ENCODE measurements around the gene DACH1. TPM values are rescaled to one million over a fixed set of nuclear protein-coding genes. Genes with fewer than 3 reads are reported as not detected.

The DACH1 gene
- total RNA-seq, 1 donor from 2014 or later: 1.2 TPM

DNA sequence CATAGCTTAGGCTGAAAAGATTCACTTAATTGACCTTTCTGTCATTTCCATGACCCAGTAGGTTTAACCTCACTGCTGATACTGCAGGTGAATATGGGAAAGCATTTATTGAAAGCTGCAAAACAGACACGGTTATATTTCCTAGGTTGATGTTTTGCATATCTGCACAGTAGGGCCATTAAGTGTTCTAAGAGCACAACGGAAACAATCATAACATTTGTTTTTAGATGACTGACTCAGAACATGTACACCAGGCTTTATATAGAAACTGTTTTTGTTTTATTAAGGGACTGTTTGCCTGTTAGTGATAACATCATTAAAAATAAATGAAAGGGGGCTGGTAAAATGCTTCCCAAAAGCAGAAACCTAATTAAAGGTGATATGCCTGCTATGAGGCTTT is 367.8 kb downstream of the DACH1 start:
- Histone ChIP-seq H3K4me3 (ENCODE audit: low read depth, low read length) (no peak overlapping the region), H3K27me3 (ENCODE audit: control insufficient read depth, insufficient read depth, low read length) (no peaks in the 10 kb centered on the region), H3K36me3 (ENCODE audit: control insufficient read depth, insufficient read depth, low read length) (no peaks in the 10 kb centered on the region)
- no peak for DNase-seq (ENCODE audit: low read depth)
- TF ChIP-seq, protein P1, sequence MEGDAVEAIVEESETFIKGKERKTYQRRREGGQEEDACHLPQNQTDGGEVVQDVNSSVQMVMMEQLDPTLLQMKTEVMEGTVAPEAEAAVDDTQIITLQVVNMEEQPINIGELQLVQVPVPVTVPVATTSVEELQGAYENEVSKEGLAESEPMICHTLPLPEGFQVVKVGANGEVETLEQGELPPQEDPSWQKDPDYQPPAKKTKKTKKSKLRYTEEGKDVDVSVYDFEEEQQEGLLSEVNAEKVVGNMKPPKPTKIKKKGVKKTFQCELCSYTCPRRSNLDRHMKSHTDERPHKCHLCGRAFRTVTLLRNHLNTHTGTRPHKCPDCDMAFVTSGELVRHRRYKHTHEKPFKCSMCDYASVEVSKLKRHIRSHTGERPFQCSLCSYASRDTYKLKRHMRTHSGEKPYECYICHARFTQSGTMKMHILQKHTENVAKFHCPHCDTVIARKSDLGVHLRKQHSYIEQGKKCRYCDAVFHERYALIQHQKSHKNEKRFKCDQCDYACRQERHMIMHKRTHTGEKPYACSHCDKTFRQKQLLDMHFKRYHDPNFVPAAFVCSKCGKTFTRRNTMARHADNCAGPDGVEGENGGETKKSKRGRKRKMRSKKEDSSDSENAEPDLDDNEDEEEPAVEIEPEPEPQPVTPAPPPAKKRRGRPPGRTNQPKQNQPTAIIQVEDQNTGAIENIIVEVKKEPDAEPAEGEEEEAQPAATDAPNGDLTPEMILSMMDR (IDR thresholded peaks at IDR 0.05; ENCODE audit: insufficient read depth, low read length, poor library complexity, severe bottlenecking): no peak

GRCh38 chr13:71493189-71493588 is 373.8 kb downstream of the DACH1 start:
- Histone ChIP-seq H3K27me3 (ENCODE audit: control insufficient read depth, insufficient read depth, low read length) (no peaks in the 10 kb centered on the region), H3K36me3 (ENCODE audit: control insufficient read depth, insufficient read depth, low read length) (no peaks in the 10 kb centered on the region), H3K4me3 (ENCODE audit: low read depth, low read length) (no peak overlapping the region)
- DNase-seq (ENCODE audit: low read depth): no peak
- TF ChIP-seq, protein P1 (IDR thresholded peaks at IDR 0.05; ENCODE audit: insufficient read depth, low read length, poor library complexity, severe bottlenecking): no peak

GRCh38 chr13:71492346-71492871 is 374.6 kb downstream of the DACH1 start:
- Histone ChIP-seq H3K36me3 (ENCODE audit: control insufficient read depth, insufficient read depth, low read length) (no peaks in the 10 kb centered on the region), H3K27me3 (ENCODE audit: control insufficient read depth, insufficient read depth, low read length) (no peaks in the 10 kb centered on the region), H3K4me3 (ENCODE audit: low read depth, low read length) (no peak overlapping the region)
- TF ChIP-seq, protein P1 (IDR thresholded peaks at IDR 0.05; ENCODE audit: insufficient read depth, low read length, poor library complexity, severe bottlenecking): no peak
- no peak for DNase-seq (ENCODE audit: low read depth)

GRCh38 chr13:71491010-71491409 is 376.0 kb downstream of the DACH1 start:
- Histone ChIP-seq H3K4me3 (ENCODE audit: low read depth, low read length) (no peak overlapping the region), H3K36me3 (ENCODE audit: control insufficient read depth, insufficient read depth, low read length) (no peaks in the 10 kb centered on the region), H3K27me3 (ENCODE audit: control insufficient read depth, insufficient read depth, low read length) (no peaks in the 10 kb centered on the region)
- DNase-seq (ENCODE audit: low read depth): no peak
- TF ChIP-seq, protein P1 (IDR thresholded peaks at IDR 0.05; ENCODE audit: insufficient read depth, low read length, poor library complexity, severe bottlenecking): no peak

DNA sequence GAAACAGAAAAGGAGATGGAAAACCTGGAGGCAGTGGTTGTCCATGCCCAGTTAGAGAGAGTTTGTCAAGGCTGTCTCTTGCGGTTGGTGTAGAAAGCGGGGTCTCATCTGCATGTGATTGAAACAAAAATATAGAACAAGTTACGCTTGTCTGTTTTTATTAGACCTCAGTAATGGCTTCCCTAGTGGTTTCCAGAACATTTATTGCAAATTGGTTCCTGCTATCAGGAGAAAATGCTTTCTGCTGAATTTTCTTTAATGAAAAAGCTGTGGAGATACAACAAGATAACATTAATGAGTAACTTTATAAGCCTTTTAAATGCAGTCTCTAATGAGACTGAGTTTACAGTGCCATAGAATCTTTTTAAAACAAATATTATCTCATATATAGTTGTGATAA is 378.0 kb downstream of the DACH1 start:
- no peaks in the 10 kb centered on the region for H3K27me3 ChIP-seq (ENCODE audit: control insufficient read depth, insufficient read depth, low read length)
- no peak for DNase-seq (ENCODE audit: low read depth)
- TF ChIP-seq, protein P1 (IDR thresholded peaks at IDR 0.05; ENCODE audit: insufficient read depth, low read length, poor library complexity, severe bottlenecking): no peak
- H3K36me3 ChIP-seq (ENCODE audit: control insufficient read depth, insufficient read depth, low read length): no peaks in the 10 kb centered on the region
- no peak overlapping the region for H3K4me3 ChIP-seq (ENCODE audit: low read depth, low read length)

DNA sequence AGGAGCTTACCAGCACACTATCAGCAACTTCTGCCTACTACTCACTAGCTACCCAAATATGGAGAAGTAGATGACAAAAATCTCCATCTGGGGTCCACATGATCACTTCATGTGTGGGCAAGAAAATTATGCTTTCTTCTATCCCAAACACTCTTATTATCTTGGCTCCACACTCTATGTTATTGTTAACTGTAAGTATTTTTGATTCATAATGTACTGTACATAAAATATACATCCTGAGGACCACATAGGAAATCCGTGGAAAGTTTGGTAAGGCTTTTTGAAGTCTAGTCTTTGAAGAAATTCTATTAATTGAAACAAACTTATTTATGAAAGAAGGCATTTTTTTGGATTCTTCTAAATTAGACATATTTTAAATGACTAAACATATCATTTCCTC is 378.8 kb downstream of the DACH1 start:
- no peaks in the 10 kb centered on the region for H3K36me3 ChIP-seq (ENCODE audit: control insufficient read depth, insufficient read depth, low read length)
- no peak overlapping the region for H3K4me3 ChIP-seq (ENCODE audit: low read depth, low read length)
- DNase-seq (ENCODE audit: low read depth): no peak
- TF ChIP-seq, protein P1 (IDR thresholded peaks at IDR 0.05; ENCODE audit: insufficient read depth, low read length, poor library complexity, severe bottlenecking): no peak
- no peaks in the 10 kb centered on the region for H3K27me3 ChIP-seq (ENCODE audit: control insufficient read depth, insufficient read depth, low read length)

Measured in kidney epithelial cell (primary cell).